ENCODE data around the gene TMCC3.

The TMCC3 gene

GRCh38 chr12:94673496-94673895 lies 23.1 kb upstream of the TMCC3 start:
- POLR2A ChIA-PET: no interaction called here
- peaks cover 2% of the 10 kb centered on the region; the same call in 1 of the 2 replicates for H3K4me1 ChIP-seq (ENCODE audit: control insufficient read depth, insufficient read depth, low read length)
- no peaks in the 10 kb centered on the region for H3K9me3 ChIP-seq (ENCODE audit: control insufficient read depth, insufficient read depth, low read depth, low read length)
- H3K36me3 ChIP-seq (ENCODE audit: control insufficient read depth in 2 of 2, insufficient read depth in 1 of 2, low read length in 2 of 2): no peaks in the 10 kb centered on the region
- TF ChIP-seq ZFHX2 (tag by site-specific recombination; conservative IDR thresholded peaks at IDR 0.05): no peak
- TF ChIP-seq, protein P1, sequence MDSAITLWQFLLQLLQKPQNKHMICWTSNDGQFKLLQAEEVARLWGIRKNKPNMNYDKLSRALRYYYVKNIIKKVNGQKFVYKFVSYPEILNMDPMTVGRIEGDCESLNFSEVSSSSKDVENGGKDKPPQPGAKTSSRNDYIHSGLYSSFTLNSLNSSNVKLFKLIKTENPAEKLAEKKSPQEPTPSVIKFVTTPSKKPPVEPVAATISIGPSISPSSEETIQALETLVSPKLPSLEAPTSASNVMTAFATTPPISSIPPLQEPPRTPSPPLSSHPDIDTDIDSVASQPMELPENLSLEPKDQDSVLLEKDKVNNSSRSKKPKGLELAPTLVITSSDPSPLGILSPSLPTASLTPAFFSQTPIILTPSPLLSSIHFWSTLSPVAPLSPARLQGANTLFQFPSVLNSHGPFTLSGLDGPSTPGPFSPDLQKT (IDR thresholded peaks at IDR 0.05; ENCODE audit: borderline replicate concordance, low read depth, low read length): no peak
- TF ChIP-seq ZNF521 (tag by site-specific recombination; IDR thresholded peaks at IDR 0.05): no peak
- TF ChIP-seq ZNF184 (tag by site-specific recombination; IDR thresholded peaks at IDR 0.05): no peak
- no peak for TF ChIP-seq ZNF426 (tag by site-specific recombination; IDR thresholded peaks at IDR 0.05)
- TF ChIP-seq ZNF292 (tag by site-specific recombination; IDR thresholded peaks at IDR 0.05; ENCODE audit: borderline replicate concordance, low read depth): no peak
- TF ChIP-seq ZNF214 (tag by site-specific recombination; IDR thresholded peaks at IDR 0.05; ENCODE audit: borderline replicate concordance): no peak
- TF ChIP-seq ZNF16 (tag by site-specific recombination; IDR thresholded peaks at IDR 0.05; ENCODE audit: low read depth): no peak
- TF ChIP-seq ZNF624 (tag by site-specific recombination; IDR thresholded peaks at IDR 0.05): no peak
- TF ChIP-seq, protein P2, sequence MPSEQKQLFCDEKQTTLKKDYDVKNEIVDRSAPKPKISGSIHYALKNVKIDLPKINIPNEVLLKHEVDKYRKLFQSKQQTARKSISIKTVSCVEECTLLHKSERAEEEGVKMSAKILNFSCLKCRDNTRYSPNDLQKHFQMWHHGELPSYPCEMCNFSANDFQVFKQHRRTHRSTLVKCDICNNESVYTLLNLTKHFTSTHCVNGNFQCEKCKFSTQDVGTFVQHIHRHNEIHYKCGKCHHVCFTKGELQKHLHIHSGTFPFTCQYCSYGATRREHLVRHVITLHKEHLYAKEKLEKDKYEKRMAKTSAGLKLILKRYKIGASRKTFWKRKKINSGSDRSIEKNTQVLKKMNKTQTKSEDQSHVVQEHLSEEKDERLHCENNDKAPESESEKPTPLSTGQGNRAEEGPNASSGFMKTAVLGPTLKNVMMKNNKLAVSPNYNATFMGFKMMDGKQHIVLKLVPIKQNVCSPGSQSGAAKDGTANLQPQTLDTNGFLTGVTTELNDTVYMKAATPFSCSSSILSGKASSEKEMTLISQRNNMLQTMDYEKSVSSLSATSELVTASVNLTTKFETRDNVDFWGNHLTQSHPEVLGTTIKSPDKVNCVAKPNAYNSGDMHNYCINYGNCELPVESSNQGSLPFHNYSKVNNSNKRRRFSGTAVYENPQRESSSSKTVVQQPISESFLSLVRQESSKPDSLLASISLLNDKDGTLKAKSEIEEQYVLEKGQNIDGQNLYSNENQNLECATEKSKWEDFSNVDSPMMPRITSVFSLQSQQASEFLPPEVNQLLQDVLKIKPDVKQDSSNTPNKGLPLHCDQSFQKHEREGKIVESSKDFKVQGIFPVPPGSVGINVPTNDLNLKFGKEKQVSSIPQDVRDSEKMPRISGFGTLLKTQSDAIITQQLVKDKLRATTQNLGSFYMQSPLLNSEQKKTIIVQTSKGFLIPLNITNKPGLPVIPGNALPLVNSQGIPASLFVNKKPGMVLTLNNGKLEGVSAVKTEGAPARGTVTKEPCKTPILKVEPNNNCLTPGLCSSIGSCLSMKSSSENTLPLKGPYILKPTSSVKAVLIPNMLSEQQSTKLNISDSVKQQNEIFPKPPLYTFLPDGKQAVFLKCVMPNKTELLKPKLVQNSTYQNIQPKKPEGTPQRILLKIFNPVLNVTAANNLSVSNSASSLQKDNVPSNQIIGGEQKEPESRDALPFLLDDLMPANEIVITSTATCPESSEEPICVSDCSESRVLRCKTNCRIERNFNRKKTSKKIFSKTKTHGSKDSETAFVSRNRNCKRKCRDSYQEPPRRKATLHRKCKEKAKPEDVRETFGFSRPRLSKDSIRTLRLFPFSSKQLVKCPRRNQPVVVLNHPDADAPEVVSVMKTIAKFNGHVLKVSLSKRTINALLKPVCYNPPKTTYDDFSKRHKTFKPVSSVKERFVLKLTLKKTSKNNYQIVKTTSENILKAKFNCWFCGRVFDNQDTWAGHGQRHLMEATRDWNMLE (tag by site-specific recombination; conservative IDR thresholded peaks at IDR 0.05; ENCODE audit: low read depth): no peak
- TF ChIP-seq ZNF580 (tag by site-specific recombination; IDR thresholded peaks at IDR 0.05): no peak
- H3K27ac ChIP-seq (ENCODE audit: extremely low read depth, low read depth, low read length): no peak overlapping the region
- no peak overlapping the region for H3K4me3 ChIP-seq (ENCODE audit: low read depth, low read length)
- CTCF ChIA-PET: interaction anchor here (0.6 to 0.9 kb wide), 3 partner anchors 28 to 111 kb away, joined by 3 to 5 read pairs (median 4); no protein-coding TSS in a partner anchor

DNA sequence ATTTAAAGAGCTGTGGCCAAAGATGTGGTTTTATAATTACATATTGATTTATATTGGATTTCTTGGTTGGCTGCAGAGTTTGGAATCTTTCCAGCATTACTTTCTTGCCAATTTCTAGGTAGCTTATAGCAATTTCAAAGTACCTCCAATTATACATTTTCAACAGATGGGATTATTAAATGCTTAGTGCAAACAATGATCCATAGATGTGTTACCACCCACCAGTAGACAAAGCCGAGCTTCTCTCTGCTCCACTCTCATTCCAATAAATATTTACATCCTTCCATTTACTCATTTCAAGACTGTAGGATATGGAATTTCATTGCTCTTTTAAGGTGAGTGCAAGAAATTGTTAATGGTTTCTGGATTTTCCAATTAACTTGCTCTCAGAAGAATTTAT lies 21.6 kb upstream of the TMCC3 start:
- no peaks in the 10 kb centered on the region for H3K9me3 ChIP-seq (ENCODE audit: control insufficient read depth, insufficient read depth, low read depth, low read length)
- CTCF ChIA-PET: no interaction called here
- H3K4me1 ChIP-seq (ENCODE audit: control insufficient read depth, insufficient read depth, low read length): peaks cover 2% of the 10 kb centered on the region; the same call in 1 of the 2 replicates
- no peak overlapping the region for H3K4me3 ChIP-seq (ENCODE audit: low read depth, low read length)
- POLR2A ChIA-PET: no interaction called here
- no peak overlapping the region for H3K27ac ChIP-seq (ENCODE audit: extremely low read depth, low read depth, low read length)
- no peaks in the 10 kb centered on the region for H3K36me3 ChIP-seq (ENCODE audit: control insufficient read depth in 2 of 2, insufficient read depth in 1 of 2, low read length in 2 of 2)
- TF ChIP-seq ZNF133 (tag by site-specific recombination; IDR thresholded peaks at IDR 0.05) (peak; percentile 92), ZNF274 (IDR thresholded peaks at IDR 0.05; ENCODE audit: low read length) (no peak), ZNF274 (tag by site-specific recombination; IDR thresholded peaks at IDR 0.05; ENCODE audit: borderline replicate concordance) (no peak), OSR2 (tag by site-specific recombination; IDR thresholded peaks at IDR 0.05) (peak; percentile 12; the same call in 1 of the 2 replicates), ZBTB44 (tag by site-specific recombination; IDR thresholded peaks at IDR 0.05) (no peak), PRDM6 (tag by site-specific recombination; IDR thresholded peaks at IDR 0.05) (peak; percentile 45; the same call in 1 of the 2 replicates), KLF10 (tag by site-specific recombination; IDR thresholded peaks at IDR 0.05) (no peak), ZNF155 (tag by site-specific recombination; IDR thresholded peaks at IDR 0.05) (no peak)
- TF ChIP-seq, protein P3, sequence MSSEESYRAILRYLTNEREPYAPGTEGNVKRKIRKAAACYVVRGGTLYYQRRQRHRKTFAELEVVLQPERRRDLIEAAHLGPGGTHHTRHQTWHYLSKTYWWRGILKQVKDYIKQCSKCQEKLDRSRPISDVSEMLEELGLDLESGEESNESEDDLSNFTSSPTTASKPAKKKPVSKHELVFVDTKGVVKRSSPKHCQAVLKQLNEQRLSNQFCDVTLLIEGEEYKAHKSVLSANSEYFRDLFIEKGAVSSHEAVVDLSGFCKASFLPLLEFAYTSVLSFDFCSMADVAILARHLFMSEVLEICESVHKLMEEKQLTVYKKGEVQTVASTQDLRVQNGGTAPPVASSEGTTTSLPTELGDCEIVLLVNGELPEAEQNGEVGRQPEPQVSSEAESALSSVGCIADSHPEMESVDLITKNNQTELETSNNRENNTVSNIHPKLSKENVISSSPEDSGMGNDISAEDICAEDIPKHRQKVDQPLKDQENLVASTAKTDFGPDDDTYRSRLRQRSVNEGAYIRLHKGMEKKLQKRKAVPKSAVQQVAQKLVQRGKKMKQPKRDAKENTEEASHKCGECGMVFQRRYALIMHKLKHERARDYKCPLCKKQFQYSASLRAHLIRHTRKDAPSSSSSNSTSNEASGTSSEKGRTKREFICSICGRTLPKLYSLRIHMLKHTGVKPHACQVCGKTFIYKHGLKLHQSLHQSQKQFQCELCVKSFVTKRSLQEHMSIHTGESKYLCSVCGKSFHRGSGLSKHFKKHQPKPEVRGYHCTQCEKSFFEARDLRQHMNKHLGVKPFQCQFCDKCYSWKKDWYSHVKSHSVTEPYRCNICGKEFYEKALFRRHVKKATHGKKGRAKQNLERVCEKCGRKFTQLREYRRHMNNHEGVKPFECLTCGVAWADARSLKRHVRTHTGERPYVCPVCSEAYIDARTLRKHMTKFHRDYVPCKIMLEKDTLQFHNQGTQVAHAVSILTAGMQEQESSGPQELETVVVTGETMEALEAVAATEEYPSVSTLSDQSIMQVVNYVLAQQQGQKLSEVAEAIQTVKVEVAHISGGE (tag by site-specific recombination; conservative IDR thresholded peaks at IDR 0.05; ENCODE audit: low read depth): no peak
